Esophagus squamous epithelium (tissue), 5 donors: Measurements from ENCODE around the gene ZNF497. TPM values are rescaled to one million over a fixed set of nuclear protein-coding genes. Genes with fewer than 3 reads are reported as not detected.

ENCODE experiments used
- DNase-seq: peaks from one replicate; lab custom pipeline; 2025; lab: John Stamatoyannopoulos, UW
- H3K27ac ChIP-seq, 4 donors: fragments of 200-600 bp; sonication (generic); one replicate each; pipeline ENCODE4 v1.5.1; 2016 to 2019; ENCODE audit warnings: mild to moderate bottlenecking in 1 of 4
- H3K27me3 ChIP-seq, 4 donors: fragments of 200-600 bp; sonication (generic); 1 replicate in 3 of 4; 2 replicates in 1 of 4; pipeline versions ENCODE4 v1.5.1 to v1.6.0; 2017 to 2021; ENCODE audit warnings: antibody characterized with exemption in 1 of 4
- H3K36me3 ChIP-seq, 3 donors: fragments of 200-600 bp; sonication (generic); one replicate each; pipeline ENCODE4 v1.5.1; 2016 to 2019
- H3K4me1 ChIP-seq, 3 donors: fragments of 200-600 bp; sonication (generic); one replicate each; pipeline ENCODE4 v1.5.1; 2017 to 2019
- H3K4me3 ChIP-seq, 4 donors: fragments of 200-600 bp; sonication (generic); 1 replicate in 3 of 4; 2 replicates in 1 of 4; pipeline ENCODE4 v1.5.1; 2016 to 2019; ENCODE audit warnings: mild to moderate bottlenecking in 2 of 4, moderate library complexity in 1 of 4
- H3K9me3 ChIP-seq, 3 donors: fragments of 200-600 bp; sonication (generic); one replicate each; pipeline ENCODE4 v1.5.1; 2016 to 2019
- CTCF ChIP-seq, 6 experiments: fragments of 450-650 bp in 4 of 6; fragments of 200-600 bp in 2 of 6; sonication (generic) in 2 of 6; IDR thresholded peaks; one replicate each; pipeline ENCODE4 v1.5.1; 2016 to 2019; ENCODE audit warnings: antibody characterized with exemption in 6 of 6, mild to moderate bottlenecking in 4 of 6, moderate library complexity in 4 of 6
- POLR2A ChIP-seq, 4 donors: fragments of 450-650 bp; IDR thresholded peaks; one replicate each; pipeline ENCODE4 v1.6.1; 2017; ENCODE audit warnings: antibody characterized with exemption in 4 of 4, mild to moderate bottlenecking in 4 of 4, moderate library complexity in 3 of 4
- WGBS, 2 donors: methylation state at CpG; one replicate each; pipeline ENCODE4 v1.1.5; 2018; 5-methylcytosine and 5-hydroxymethylcytosine counted together
- intact Hi-C: fragments of 100-400 bp; cut with DNase I; formaldehyde crosslinking; loops from one replicate; pipeline ENCODE4 v1.15.0; 2022
- total RNA-seq, 4 donors: library from RNA; depleted of rRNA; stranded (reverse); fragments of >200 nt; gene quantifications; one replicate each; pipeline ENCODE4 v1.1.0, GENCODE V29; 2016
- donor health status: DM: yes; HTN: yes; CAD: no.

Gene ZNF497
- total RNA-seq, 4 donors from 2014 or later, result 0.87 to 1.9 (median 1.4) TPM

DNA sequence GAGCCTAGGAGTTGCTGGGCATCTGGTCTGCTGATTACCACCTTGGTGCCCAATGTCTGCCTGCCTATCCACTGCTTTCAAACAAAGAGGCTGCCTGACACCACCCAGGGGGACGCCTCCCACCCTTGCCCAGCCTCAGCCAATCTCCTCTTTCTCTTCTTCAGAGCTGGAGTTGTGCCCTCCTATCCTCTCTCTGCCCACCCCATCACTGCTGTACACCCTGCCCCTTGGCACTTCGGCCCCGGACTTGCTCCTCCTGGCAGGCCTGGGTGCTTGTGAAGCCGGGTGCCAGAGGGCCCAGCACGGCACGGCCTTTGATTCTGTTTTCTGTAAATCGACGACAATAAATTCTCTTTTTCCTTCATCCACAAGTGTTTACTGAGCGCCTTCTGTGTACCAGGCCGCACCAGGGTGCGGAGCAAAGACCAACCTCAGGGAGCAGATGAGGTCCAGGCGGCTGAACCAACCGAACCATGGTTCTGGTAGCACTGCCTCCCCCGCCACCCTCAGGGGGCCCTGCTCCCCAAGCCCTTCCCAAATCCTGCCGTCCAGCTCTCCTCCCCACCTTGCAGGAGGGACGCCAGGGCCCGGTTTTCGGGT is 37.9 kb upstream of the ZNF497 start:
- Histone ChIP-seq H3K27ac (peak overlapping the region in 2 of 4 donors; percentile 73 to 89), H3K4me1 (peaks cover 22 to 56% (median 24%) of the 10 kb centered on the region in 3 donors), H3K27me3 (peaks cover 0 to 26% (median 0%) of the 10 kb centered on the region in 4 donors), H3K9me3 (no peaks in the 10 kb centered on the region), H3K4me3 (peak overlapping the region; percentile 26 to 76 (median 66)), H3K36me3 (no peaks in the 10 kb centered on the region)
- intact Hi-C loops, result no loop called here
- 52 to 54% methylated on average over 17 of the region's 18 CpGs for WGBS, 2 donors
- TF ChIP-seq CTCF (IDR thresholded peaks at IDR 0.05) (no peak), POLR2A (IDR thresholded peaks at IDR 0.05) (no peak)
- no peak for DNase-seq

DNA sequence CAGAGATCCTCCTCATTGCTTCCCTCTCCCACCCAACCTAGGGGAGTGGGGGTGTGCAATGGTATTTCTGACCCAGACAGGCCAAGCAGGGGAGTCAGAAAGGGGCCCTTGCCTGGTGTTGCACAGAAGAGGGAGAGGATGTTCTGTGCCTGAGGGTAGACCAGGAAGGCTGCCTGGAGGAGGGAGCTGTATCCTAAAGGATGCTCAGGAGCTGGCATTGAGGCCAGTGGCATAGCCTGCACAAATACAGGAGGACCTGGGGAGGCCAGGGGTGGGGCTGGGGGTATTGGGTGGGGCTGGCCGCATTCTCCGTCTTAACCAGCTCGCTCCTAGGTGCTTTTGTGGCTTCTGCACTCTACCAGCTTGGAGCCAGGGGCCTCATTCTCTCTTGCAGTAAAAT is 37.4 kb upstream of the ZNF497 start:
- no peak for DNase-seq
- intact Hi-C loops, result no loop called here
- 100% methylated on average over 2 to 3 of the region's 3 CpGs for WGBS, 2 donors
- peaks cover 25 to 62% (median 29%) of the 10 kb centered on the region in 3 donors for H3K4me1 ChIP-seq
- H3K9me3 ChIP-seq, result no peaks in the 10 kb centered on the region
- peaks cover 0 to 4% (median under 1%) of the 10 kb centered on the region in 3 donors for H3K36me3 ChIP-seq
- TF ChIP-seq CTCF (IDR thresholded peaks at IDR 0.05), result no peak
- no peak overlapping the region for H3K4me3 ChIP-seq
- no peak overlapping the region for H3K27ac ChIP-seq
- H3K27me3 ChIP-seq, result peaks cover 0 to 28% (median 0%) of the 10 kb centered on the region in 4 donors

GRCh38 chr19:58398545-58398944 is 36.0 kb upstream of the ZNF497 start:
- H3K4me1 ChIP-seq, result peaks cover 33 to 74% (median 37%) of the 10 kb centered on the region in 3 donors
- H3K27ac ChIP-seq, result no peak overlapping the region
- no peak overlapping the region for H3K4me3 ChIP-seq
- H3K27me3 ChIP-seq, result peaks cover 0 to 28% (median 0%) of the 10 kb centered on the region in 4 donors
- H3K9me3 ChIP-seq, result no peaks in the 10 kb centered on the region
- DNase-seq, result no peak
- 90 to 93% methylated on average over 6 of the region's 6 CpGs for WGBS, 2 donors
- intact Hi-C loops, result no loop called here
- TF ChIP-seq CTCF (IDR thresholded peaks at IDR 0.05) (no peak), POLR2A (IDR thresholded peaks at IDR 0.05) (no peak)
- peaks cover under 1 to 17% (median 14%) of the 10 kb centered on the region in 3 donors for H3K36me3 ChIP-seq

- 79 to 84% methylated on average over 3 to 4 of the region's 4 CpGs for WGBS, 2 donors
These were observed 35.5 kb upstream of the ZNF497 start for GRCh38 chr19:58398087-58398486.

More at GRCh38 chr19:58398087-58398486, 35.5 kb upstream of the ZNF497 start:
- no peak for DNase-seq
- no peak overlapping the region for H3K4me3 ChIP-seq
- no peaks in the 10 kb centered on the region for H3K9me3 ChIP-seq
- TF ChIP-seq POLR2A (IDR thresholded peaks at IDR 0.05) (no peak), CTCF (IDR thresholded peaks at IDR 0.05) (no peak)
- peaks cover 33 to 78% (median 37%) of the 10 kb centered on the region in 3 donors for H3K4me1 ChIP-seq
- intact Hi-C loops, result no loop called here
- H3K27me3 ChIP-seq, result peaks cover 0 to 28% (median 0%) of the 10 kb centered on the region in 4 donors
- no peak overlapping the region for H3K27ac ChIP-seq
- H3K36me3 ChIP-seq, result peaks cover 5 to 22% (median 19%) of the 10 kb centered on the region in 3 donors
